GM18508 (cell line): ENCODE measurements around the gene GNG10.
A peak's percentile ranks its signal among the peaks of the same experiment; 100 is the strongest.
"Not testable (repeated sequence)": the region's sequence is repeated elsewhere in the genome, so short reads cannot be mapped to it uniquely, and the experiment has no call there.

Experiments used
- ATAC-seq: cut with Tn5 transposase; IDR thresholded peaks from one replicate; pipeline ENCODE4 v1.9.1; 2021; ENCODE audit warnings: moderate number of reproducible peaks; ENCODE audit not compliant: insufficient read depth, unreplicated experiment

Gene GNG10

GRCh38 chr9:111661150-111661801 lies at the start of gene GNG10:
TSS of gene GNG10 (plus strand) at chr9:111661605. CDS start at chr9:111661635, 30 bp downstream.
- peak; percentile 35 for ATAC-seq

GRCh38 chr9:111613436-111614040 lies 47.9 kb upstream of the GNG10 start:
- ATAC-seq, result no peak

GRCh38 chr9:111615928-111616327 lies 45.5 kb upstream of the GNG10 start:
- no peak for ATAC-seq

- not testable (repeated sequence) for ATAC-seq
Measured at GRCh38 chr9:111617349-111617748, 44.1 kb upstream of the GNG10 start.

GRCh38 chr9:111621895-111622480 lies 39.4 kb upstream of the GNG10 start:
- ATAC-seq, result no peak

- no peak for ATAC-seq
Measured at GRCh38 chr9:111622626-111623025, 38.8 kb upstream of the GNG10 start.

- ATAC-seq, result no peak
Measured at GRCh38 chr9:111627260-111627963, 34.0 kb upstream of the GNG10 start.

- ATAC-seq, result no peak
Measured at GRCh38 chr9:111628411-111628810, 33.0 kb upstream of the GNG10 start.

- ATAC-seq, result peak; percentile 12
Measured at GRCh38 chr9:111630182-111630963, 31.0 kb upstream of the GNG10 start.

- ATAC-seq, result no peak
Measured at GRCh38 chr9:111630964-111631213, 30.5 kb upstream of the GNG10 start.

GRCh38 chr9:111631214-111631971 lies 30.0 kb upstream of the GNG10 start, which contains the start of gene DNAJC25:
TSS of gene DNAJC25 (plus strand) at chr9:111631334. CDS start at chr9:111631408, 74 bp downstream.
- ATAC-seq, result peak; percentile 77

GRCh38 chr9:111632060-111632459 lies 29.3 kb upstream of the GNG10 start:
- no peak for ATAC-seq

GRCh38 chr9:111632695-111633388 lies 28.6 kb upstream of the GNG10 start:
- ATAC-seq, result no peak

- ATAC-seq, result no peak
Measured at GRCh38 chr9:111633389-111633736, 28.0 kb upstream of the GNG10 start.

GRCh38 chr9:111634860-111635259 lies 26.5 kb upstream of the GNG10 start:
- ATAC-seq, result no peak

GRCh38 chr9:111637421-111637950 lies 23.9 kb upstream of the GNG10 start:
- ATAC-seq, result no peak

- no peak for ATAC-seq
Measured at GRCh38 chr9:111644195-111644772, 17.1 kb upstream of the GNG10 start.

GRCh38 chr9:111645806-111646205 lies 15.6 kb upstream of the GNG10 start:
- no peak for ATAC-seq

- ATAC-seq, result no peak
Measured at GRCh38 chr9:111646417-111646816, 15.0 kb upstream of the GNG10 start.
